Trophoblast cell (in vitro differentiated cells and primary cell): ENCODE results near the gene PPP1R9B.
A peak's percentile ranks its signal among the peaks of the same experiment; 100 is the strongest.

ENCODE experiments used
- DNase-seq, 2 donors: peaks; one replicate each; pipeline ENCODE4 v3.0.0-alpha.2; 2016
- H2AFZ ChIP-seq: 2 replicates; pipeline ENCODE4 v1.6.1; 2013; ENCODE audit warnings: low read length, moderate library complexity, mild to moderate bottlenecking; ENCODE audit not compliant: insufficient read depth, poor library complexity
- H2AK5ac ChIP-seq: 2 replicates; pipeline ENCODE4 v1.6.1; 2013; ENCODE audit warnings: mild to moderate bottlenecking, low read length
- H2BK120ac ChIP-seq: 2 replicates; pipeline ENCODE4 v1.6.1; 2013; ENCODE audit warnings: low read length, mild to moderate bottlenecking, moderate library complexity; ENCODE audit not compliant: insufficient read depth, poor library complexity
- H2BK12ac ChIP-seq: 2 replicates; pipeline ENCODE4 v1.6.1; 2013; ENCODE audit warnings: mild to moderate bottlenecking, low read length, moderate library complexity
- H2BK5ac ChIP-seq: 2 replicates; pipeline ENCODE4 v1.6.1; 2013; ENCODE audit warnings: low read length, low read depth, moderate library complexity, mild to moderate bottlenecking; ENCODE audit not compliant: poor library complexity
- H3K14ac ChIP-seq: 2 replicates; pipeline ENCODE4 v1.6.1; 2013; ENCODE audit warnings: mild to moderate bottlenecking, low read length
- H3K18ac ChIP-seq: 2 replicates; pipeline ENCODE4 v1.6.1; 2013; ENCODE audit warnings: mild to moderate bottlenecking, low read length
- H3K23ac ChIP-seq: 2 replicates; pipeline ENCODE4 v1.6.1; 2013; ENCODE audit warnings: low read length
- H3K27ac ChIP-seq: 2 replicates; pipeline ENCODE4 v1.5.1; 2013; ENCODE audit warnings: low read depth, mild to moderate bottlenecking, inconsistent platforms, low read length, moderate library complexity
- H3K27me3 ChIP-seq: 2 replicates; pipeline ENCODE4 v1.6.1; 2013; ENCODE audit warnings: inconsistent platforms, mild to moderate bottlenecking, low read length, moderate library complexity; ENCODE audit not compliant: insufficient read depth
- H3K36me3 ChIP-seq, 2 experiments: 1 replicate in 1 of 2; 2 replicates in 1 of 2; pipeline ENCODE4 v1.6.1; 2013; ENCODE audit warnings: low read length in 2 of 2, mild to moderate bottlenecking in 2 of 2, moderate library complexity in 1 of 2; ENCODE audit not compliant: insufficient read depth in 2 of 2, control insufficient read depth in 1 of 2
- H3K4ac ChIP-seq: 2 replicates; pipeline ENCODE4 v1.6.1; 2013; ENCODE audit warnings: low read depth, mild to moderate bottlenecking, low read length, moderate library complexity
- H3K4me1 ChIP-seq, 2 experiments: 1 replicate in 1 of 2; 2 replicates in 1 of 2; pipeline ENCODE4 v1.6.1; 2013; ENCODE audit warnings: low read length in 2 of 2, mild to moderate bottlenecking in 2 of 2, moderate library complexity in 1 of 2; ENCODE audit not compliant: insufficient read depth in 2 of 2, control insufficient read depth in 1 of 2
- H3K4me2 ChIP-seq: 2 replicates; pipeline ENCODE4 v1.6.1; 2013; ENCODE audit warnings: inconsistent platforms, mild to moderate bottlenecking, low read length, moderate library complexity
- H3K4me3 ChIP-seq: 2 replicates; pipeline ENCODE4 v1.5.1; 2013; ENCODE audit warnings: mild to moderate bottlenecking, low read depth, low read length, inconsistent platforms
- H3K79me1 ChIP-seq: one replicate; pipeline ENCODE4 v1.6.1; 2013; ENCODE audit warnings: low read length
- H3K79me2 ChIP-seq: 2 replicates; pipeline ENCODE4 v1.6.1; 2013; ENCODE audit warnings: low read length, mild to moderate bottlenecking; ENCODE audit not compliant: control insufficient read depth, insufficient read depth, poor library complexity
- H3K9ac ChIP-seq: 2 replicates; pipeline ENCODE4 v1.6.1; 2013; ENCODE audit warnings: mild to moderate bottlenecking, low read length
- H3K9me3 ChIP-seq: 2 replicates; pipeline ENCODE4 v1.6.1; 2013; ENCODE audit warnings: low read depth, mild to moderate bottlenecking, control low read depth, inconsistent platforms, low read length; ENCODE audit not compliant: insufficient read depth
- H4K12ac ChIP-seq: 2 replicates; pipeline ENCODE4 v1.6.1; 2013; ENCODE audit warnings: low read depth, mild to moderate bottlenecking, low read length, moderate library complexity
- H4K8ac ChIP-seq: 2 replicates; pipeline ENCODE4 v1.6.1; 2013; ENCODE audit warnings: low read depth, mild to moderate bottlenecking, low read length, moderate library complexity
- H4K91ac ChIP-seq: one replicate; pipeline ENCODE4 v1.6.1; 2013; ENCODE audit warnings: low read depth, mild to moderate bottlenecking, low read length, moderate library complexity
- WGBS: extraction: QIAGEN DNeasy Blood & Tissue Kit; methylation state at CpG from one replicate; pipeline ENCODE4 v1.1.7; 2013; ENCODE audit warnings: missing lambda C conversion rate; ENCODE audit not compliant: insufficient read length, insufficient coverage; ENCODE audit errors: extremely low coverage; 5-methylcytosine and 5-hydroxymethylcytosine counted together

PPP1R9B gene

GRCh38 chr17:50165466-50165865, 15.0 kb upstream of the PPP1R9B start:
- Histone ChIP-seq H3K4ac (no peak overlapping the region), H2BK120ac (no peak overlapping the region), H2AK5ac (no peak overlapping the region), H2BK5ac (no peak overlapping the region), H3K4me2 (no peak overlapping the region), H3K4me1 (peaks cover 0 to 8% of the 10 kb centered on the region in 2 experiments), H3K36me3 (no peaks in the 10 kb centered on the region), H3K4me3 (no peak overlapping the region), H2AFZ (no peak overlapping the region), H4K12ac (no peak overlapping the region), H4K8ac (no peak overlapping the region), H3K27ac (no peak overlapping the region), H2BK12ac (no peak overlapping the region), H3K18ac (no peak overlapping the region), H3K79me1 (no peaks in the 10 kb centered on the region), H4K91ac (no peak overlapping the region), H3K9me3 (no peaks in the 10 kb centered on the region), H3K14ac (no peak overlapping the region), H3K9ac (no peak overlapping the region), H3K79me2 (no peaks in the 10 kb centered on the region), H3K23ac (no peak overlapping the region), H3K27me3 (no peaks in the 10 kb centered on the region)
- no peak for DNase-seq
- WGBS, result no CpG with 5 or more reads among the region's 3 CpGs

- Histone ChIP-seq H3K23ac (no peak overlapping the region), H3K4me3 (no peak overlapping the region), H2BK5ac (no peak overlapping the region), H3K14ac (no peak overlapping the region), H3K9ac (no peak overlapping the region), H3K27ac (no peak overlapping the region), H3K79me2 (no peaks in the 10 kb centered on the region), H4K91ac (no peak overlapping the region), H4K8ac (no peak overlapping the region), H3K4me2 (no peak overlapping the region), H3K4ac (no peak overlapping the region), H2AFZ (no peak overlapping the region), H3K36me3 (no peaks in the 10 kb centered on the region), H3K18ac (no peak overlapping the region), H4K12ac (no peak overlapping the region), H2BK120ac (no peak overlapping the region), H3K9me3 (no peaks in the 10 kb centered on the region), H2AK5ac (no peak overlapping the region), H2BK12ac (no peak overlapping the region), H3K79me1 (no peaks in the 10 kb centered on the region), H3K27me3 (no peaks in the 10 kb centered on the region), H3K4me1 (peaks cover 0 to 8% of the 10 kb centered on the region in 2 experiments)
- WGBS, result no CpG with 5 or more reads among the region's 9 CpGs
- DNase-seq, result no peak
Observed at GRCh38 chr17:50165066-50165465, 14.6 kb upstream of the PPP1R9B start.

- no peak overlapping the region for H3K4ac ChIP-seq
- H3K4me1 ChIP-seq, result peaks cover 0 to 8% of the 10 kb centered on the region in 2 experiments
- no CpG with 5 or more reads among the region's 2 CpGs for WGBS
- no peak overlapping the region for H3K4me2 ChIP-seq
- H4K12ac ChIP-seq, result no peak overlapping the region
- no peak overlapping the region for H2BK5ac ChIP-seq
- no peak overlapping the region for H3K9ac ChIP-seq
- H2AFZ ChIP-seq, result no peak overlapping the region
- H2AK5ac ChIP-seq, result no peak overlapping the region
- no peak overlapping the region for H4K8ac ChIP-seq
- H3K4me3 ChIP-seq, result no peak overlapping the region
- no peak overlapping the region for H3K27ac ChIP-seq
- H3K9me3 ChIP-seq, result no peaks in the 10 kb centered on the region
- no peaks in the 10 kb centered on the region for H3K36me3 ChIP-seq
- no peaks in the 10 kb centered on the region for H3K79me1 ChIP-seq
- H3K79me2 ChIP-seq, result no peaks in the 10 kb centered on the region
- H3K18ac ChIP-seq, result no peak overlapping the region
- H3K27me3 ChIP-seq, result no peaks in the 10 kb centered on the region
- DNase-seq, result no peak
- H2BK12ac ChIP-seq, result no peak overlapping the region
- H3K23ac ChIP-seq, result no peak overlapping the region
- no peak overlapping the region for H4K91ac ChIP-seq
- H3K14ac ChIP-seq, result no peak overlapping the region
- H2BK120ac ChIP-seq, result no peak overlapping the region
Observed at GRCh38 chr17:50164697-50164988, 14.2 kb upstream of the PPP1R9B start.

GRCh38 chr17:50163843-50164696, 13.6 kb upstream of the PPP1R9B start:
- H4K8ac ChIP-seq, result no peak overlapping the region
- H3K4ac ChIP-seq, result no peak overlapping the region
- H3K79me1 ChIP-seq, result no peaks in the 10 kb centered on the region
- DNase-seq, result peak in 1 of 2 donors; percentile 28
- no peaks in the 10 kb centered on the region for H3K27me3 ChIP-seq
- H2BK120ac ChIP-seq, result no peak overlapping the region
- H3K4me1 ChIP-seq, result peaks cover 0 to 8% of the 10 kb centered on the region in 2 experiments
- H3K79me2 ChIP-seq, result no peaks in the 10 kb centered on the region
- no peak overlapping the region for H4K12ac ChIP-seq
- H3K27ac ChIP-seq, result no peak overlapping the region
- no peak overlapping the region for H3K18ac ChIP-seq
- H2AFZ ChIP-seq, result no peak overlapping the region
- H3K4me2 ChIP-seq, result no peak overlapping the region
- H2AK5ac ChIP-seq, result no peak overlapping the region
- whole genome bisulfite sequencing, result no CpG with 5 or more reads among the region's 11 CpGs
- no peak overlapping the region for H3K9ac ChIP-seq
- no peak overlapping the region for H3K14ac ChIP-seq
- no peak overlapping the region for H3K4me3 ChIP-seq
- no peak overlapping the region for H2BK12ac ChIP-seq
- no peak overlapping the region for H4K91ac ChIP-seq
- H3K36me3 ChIP-seq, result no peaks in the 10 kb centered on the region
- H2BK5ac ChIP-seq, result no peak overlapping the region
- no peak overlapping the region for H3K23ac ChIP-seq
- no peaks in the 10 kb centered on the region for H3K9me3 ChIP-seq
